Left lung (tissue), 10 donors: Measurements from ENCODE around the gene ATG4B. TPM values are rescaled to one million over a fixed set of nuclear protein-coding genes. Genes with fewer than 3 reads are reported as not detected.

Experiments
- ATAC-seq: fragments of 200-7000 bp; cut with Tn5 transposase; one replicate; pipeline ENCODE4 v1.9.1; 2020; ENCODE audit warnings: moderate library complexity
- DNase-seq, 4 donors: peaks; one replicate each; pipeline ENCODE4 v3.0.0-alpha.2; 2013 to 2020
- H3K27ac ChIP-seq, 2 donors: fragments of 200-600 bp; sonication (generic) in 1 of 2; one replicate each; pipeline versions ENCODE4 v1.5.0 to v1.8.0; 2020 to 2021
- H3K27me3 ChIP-seq, 2 donors: fragments of 200-600 bp; sonication (generic) in 1 of 2; one replicate each; pipeline versions ENCODE4 v1.5.0 to v1.8.0; 2020 to 2021
- H3K36me3 ChIP-seq, 2 donors: fragments of 200-600 bp; sonication (generic) in 1 of 2; one replicate each; pipeline versions ENCODE4 v1.5.0 to v1.8.0; 2020 to 2021
- H3K4me1 ChIP-seq, 2 donors: fragments of 200-600 bp; one replicate each; pipeline ENCODE4 v1.8.0; 2021
- H3K4me3 ChIP-seq, 2 donors: fragments of 200-600 bp; sonication (generic) in 1 of 2; one replicate each; pipeline versions ENCODE4 v1.5.0 to v1.8.0; 2020 to 2021; ENCODE audit warnings: mild to moderate bottlenecking in 1 of 2
- H3K9me3 ChIP-seq, 2 donors: fragments of 200-600 bp; sonication (generic) in 1 of 2; one replicate each; pipeline versions ENCODE4 v1.5.0 to v1.8.0; 2020 to 2021
- CTCF ChIP-seq, 2 donors: fragments of 200-600 bp; sonication (generic) in 1 of 2; IDR thresholded peaks; one replicate each; pipeline versions ENCODE4 v1.5.0 to v1.8.0; 2021; ENCODE audit warnings: antibody characterized with exemption in 2 of 2
- intact Hi-C, 2 donors: fragments of 100-400 bp; cut with DNase I; formaldehyde crosslinking; loops; one replicate each; pipeline versions ENCODE4 v1.11.2 to v1.14.2; 2022
- polyA plus RNA-seq, 6 donors: library from polyadenylated mRNA; unstranded; fragments of 120-200 nt; gene quantifications; one replicate each; pipeline ENCODE4 v1.2.1, GENCODE V29; 2013; ENCODE audit not compliant: insufficient read length in 6 of 6
- total RNA-seq, 2 donors: library from RNA; stranded (reverse); fragmentation: NEBNext Ultra II Directional; extraction: Animal tissue kit (Norgen Biotek cat#: 25700); gene quantifications; one replicate each; pipeline ENCODE4 v1.2.1, GENCODE V29; 2021
- donor health status: DM: no; HTN: yes; CAD: no.
- donor health status: DM: no; HTN: no; CAD: no.

Gene ATG4B
- total and polyA plus RNA-seq, 8 donors: 60.5 to 98.3 (median 79.3) TPM

GRCh38 chr2:241652142-241652541, 14.6 kb downstream of the ATG4B start:
- H3K9me3 ChIP-seq: no peaks in the 10 kb centered on the region
- H3K36me3 ChIP-seq: peaks cover 0 to 68% of the 10 kb centered on the region in 2 donors
- DNase-seq (peak in 1 of 4 donors; percentile 20), ATAC-seq (no peak)
- H3K27ac ChIP-seq: no peak overlapping the region
- intact Hi-C loops: no loop called here
- H3K4me1 ChIP-seq: peaks cover 0 to 11% of the 10 kb centered on the region in 2 donors
- no peak overlapping the region for H3K4me3 ChIP-seq
- no peak for TF ChIP-seq CTCF (IDR thresholded peaks at IDR 0.05)
- no peaks in the 10 kb centered on the region for H3K27me3 ChIP-seq

GRCh38 chr2:241652722-241653121, 15.2 kb downstream of the ATG4B start:
- H3K9me3 ChIP-seq: no peaks in the 10 kb centered on the region
- no peaks in the 10 kb centered on the region for H3K27me3 ChIP-seq
- intact Hi-C loops: no loop called here
- no peak overlapping the region for H3K27ac ChIP-seq
- H3K36me3 ChIP-seq: peaks cover 0 to 74% of the 10 kb centered on the region in 2 donors
- ATAC-seq: no peak
- peak in 1 of 4 donors; percentile 50 for DNase-seq
- H3K4me1 ChIP-seq: peaks cover 0 to 11% of the 10 kb centered on the region in 2 donors
- no peak overlapping the region for H3K4me3 ChIP-seq
- no peak for TF ChIP-seq CTCF (IDR thresholded peaks at IDR 0.05)

GRCh38 chr2:241653210-241653750, 15.8 kb downstream of the ATG4B start:
- DNase-seq: peak in 1 of 4 donors; percentile 60
- TF ChIP-seq CTCF (IDR thresholded peaks at IDR 0.05): no peak
- H3K4me3 ChIP-seq: no peak overlapping the region
- H3K36me3 ChIP-seq: peaks cover 0 to 79% of the 10 kb centered on the region in 2 donors
- no peak for ATAC-seq
- H3K27me3 ChIP-seq: no peaks in the 10 kb centered on the region
- peaks cover 0 to 7% of the 10 kb centered on the region in 2 donors for H3K4me1 ChIP-seq
- intact Hi-C loops: no loop called here
- no peaks in the 10 kb centered on the region for H3K9me3 ChIP-seq
- H3K27ac ChIP-seq: no peak overlapping the region

- Histone ChIP-seq H3K9me3 (no peaks in the 10 kb centered on the region), H3K4me1 (no peaks in the 10 kb centered on the region), H3K27ac (no peak overlapping the region), H3K4me3 (no peak overlapping the region), H3K27me3 (no peaks in the 10 kb centered on the region), H3K36me3 (peaks cover 0 to 92% of the 10 kb centered on the region in 2 donors)
- intact Hi-C loops: no loop called here
- no peak for TF ChIP-seq CTCF (IDR thresholded peaks at IDR 0.05)
- DNase-seq (peak in 1 of 4 donors; percentile 55), ATAC-seq (no peak)
Observed at GRCh38 chr2:241654551-241654950, 17.1 kb downstream of the ATG4B start.

GRCh38 chr2:241655516-241656189, 18.2 kb downstream of the ATG4B start:
- intact Hi-C loops: no loop called here
- ATAC-seq: no peak

More at GRCh38 chr2:241655516-241656189, 18.2 kb downstream of the ATG4B start:
- peak in 1 of 4 donors; percentile 67 for DNase-seq
- Histone ChIP-seq H3K27ac (no peak overlapping the region), H3K9me3 (no peaks in the 10 kb centered on the region), H3K4me3 (no peak overlapping the region), H3K4me1 (no peaks in the 10 kb centered on the region), H3K27me3 (no peaks in the 10 kb centered on the region), H3K36me3 (peaks cover 0 to 100% of the 10 kb centered on the region in 2 donors)
- no peak for TF ChIP-seq CTCF (IDR thresholded peaks at IDR 0.05)
